Stimulated activated CD8-positive, alpha-beta memory T cell treated with anti-CD3 and anti-CD28 coated beads, Interleukin-4, amount 100 ng/mL, for 48 hours (primary cell): Measurements from ENCODE around the gene SSX3.
"Not testable (repeated sequence)": the region's sequence is repeated elsewhere in the genome, so short reads cannot be mapped to it uniquely, and the experiment has no call there.

Experiments used
- DNase-seq: peaks from one replicate; pipeline ENCODE4 v3.0.0-alpha.2; 2020

Gene SSX3

GRCh38 chrX:48356315-48357094 is at the start of gene SSX3:
TSS of gene SSX3 (minus strand) at chrX:48356703. CDS start at chrX:48355249, 1,454 bp downstream.
- not testable (repeated sequence) for DNase-seq

DNA sequence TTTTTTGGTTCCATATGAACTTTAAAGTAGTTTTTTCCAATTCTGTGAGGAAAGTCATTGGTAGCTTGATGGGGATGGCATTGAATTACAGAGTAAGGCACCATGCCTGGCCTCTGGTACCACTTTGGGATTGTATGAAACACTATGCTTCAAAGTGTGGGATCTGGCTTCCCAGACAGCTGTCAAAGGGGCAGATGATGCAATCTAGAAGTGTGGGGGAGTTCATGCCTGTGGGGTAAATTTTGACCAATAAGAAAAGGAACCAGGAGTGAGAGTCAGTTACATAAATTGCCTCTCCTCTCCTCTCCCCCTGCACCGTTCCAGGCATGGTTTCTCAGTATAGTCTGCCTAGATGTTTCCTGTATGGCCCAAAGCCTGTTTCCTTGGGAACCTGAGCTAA is 41.3 kb upstream of the SSX3 start:
- DNase-seq = peak; percentile 2

DNA sequence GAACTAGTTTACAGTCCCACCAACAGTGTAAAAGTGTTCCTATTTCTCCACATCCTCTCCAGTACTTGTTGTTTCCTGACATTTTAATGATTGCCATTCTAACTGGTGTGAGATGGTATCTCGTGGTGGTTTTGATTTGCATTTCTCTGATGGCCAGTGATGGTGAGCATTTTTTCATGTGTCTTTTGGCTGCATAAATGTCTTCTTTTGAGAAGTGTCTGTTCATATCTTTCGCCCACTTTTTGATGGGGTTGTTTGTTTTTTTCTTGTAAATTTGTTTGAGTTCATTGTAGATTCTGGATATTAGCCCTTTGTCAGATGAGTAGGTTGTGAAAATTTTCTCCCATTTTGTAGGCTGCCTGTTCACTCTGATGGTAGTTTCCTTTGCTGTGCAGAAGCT is 40.4 kb upstream of the SSX3 start:
- DNase-seq = not testable (repeated sequence)

- not testable (repeated sequence) for DNase-seq
Measured at GRCh38 chrX:48383239-48383638, 26.7 kb upstream of the SSX3 start, which contains the start of gene SSX4. TSS of gene SSX4 (plus strand) at chrX:48383539. CDS start at chrX:48384054, 515 bp downstream.

- not testable (repeated sequence) for DNase-seq
Measured at GRCh38 chrX:48370408-48370807, 13.9 kb upstream of the SSX3 start.

- DNase-seq = not testable (repeated sequence)
Measured at GRCh38 chrX:48367717-48368408, 11.4 kb upstream of the SSX3 start.

- DNase-seq = not testable (repeated sequence)
Measured at GRCh38 chrX:48359281-48359680, 2.8 kb upstream of the SSX3 start.

- DNase-seq = no peak
Measured at GRCh38 chrX:48357681-48358080, 1.2 kb upstream of the SSX3 start.

DNA sequence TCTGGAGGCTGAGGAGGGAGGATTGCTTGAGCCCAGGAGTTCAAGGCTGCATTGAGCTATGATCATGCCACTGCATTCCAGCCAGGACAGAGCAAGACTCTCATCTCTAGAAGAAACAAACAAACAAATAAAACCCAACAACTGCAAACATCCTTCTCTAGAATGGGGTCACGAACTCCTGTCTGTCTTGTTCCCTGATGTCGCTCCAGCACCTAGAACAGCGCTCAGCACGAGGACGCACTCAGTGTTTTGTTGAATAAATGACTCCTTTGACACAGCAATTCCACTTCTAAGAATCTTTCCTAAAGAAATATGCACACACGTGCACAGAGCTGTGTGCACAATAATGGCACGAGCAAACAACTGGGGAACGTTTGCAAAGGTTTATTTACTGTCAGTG is 10.4 kb downstream of the SSX3 start:
- DNase-seq = not testable (repeated sequence)

DNA sequence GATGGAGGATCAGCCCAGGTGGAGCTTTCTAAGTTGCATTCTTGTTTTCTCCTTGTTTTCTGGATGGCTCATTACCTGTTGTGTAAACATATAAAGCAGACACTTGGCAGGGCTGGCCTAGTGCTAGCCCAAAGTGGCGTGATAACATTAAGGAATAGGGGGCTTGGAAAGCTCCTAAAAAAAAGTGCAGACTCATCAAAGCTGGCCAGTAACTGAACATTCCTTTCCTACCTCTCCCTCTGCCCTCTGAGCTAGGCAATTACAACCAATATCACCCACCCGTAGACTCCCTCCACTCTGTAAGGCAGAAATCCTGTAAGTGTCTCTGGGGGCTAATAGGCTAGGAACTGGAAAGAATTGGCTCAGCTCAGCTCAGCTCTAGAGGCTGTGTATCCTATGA is 42.5 kb downstream of the SSX3 start:
- DNase-seq = not testable (repeated sequence)

DNA sequence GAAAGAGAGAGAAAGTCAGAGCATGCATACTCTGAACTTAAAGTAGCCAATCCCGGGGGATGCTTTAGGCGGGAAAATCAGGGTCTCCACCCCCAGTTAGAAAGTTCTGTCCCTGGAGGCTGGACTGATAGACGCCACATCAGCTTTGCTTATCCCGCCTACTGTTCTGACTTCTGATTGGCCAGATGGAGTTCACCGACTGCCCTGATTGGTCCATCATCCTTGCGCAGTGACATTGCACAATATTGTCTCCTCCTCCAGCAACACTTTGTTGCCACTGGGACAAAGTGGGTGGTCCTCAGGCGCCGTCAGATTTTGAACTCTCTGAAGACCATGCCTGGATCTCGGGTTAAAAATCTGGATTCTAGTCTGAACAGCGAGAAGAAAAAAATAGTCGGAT is 50.3 kb downstream of the SSX3 start:
- DNase-seq = no peak
